Measurements from ENCODE around the gene COL25A1.

The COL25A1 gene

DNA sequence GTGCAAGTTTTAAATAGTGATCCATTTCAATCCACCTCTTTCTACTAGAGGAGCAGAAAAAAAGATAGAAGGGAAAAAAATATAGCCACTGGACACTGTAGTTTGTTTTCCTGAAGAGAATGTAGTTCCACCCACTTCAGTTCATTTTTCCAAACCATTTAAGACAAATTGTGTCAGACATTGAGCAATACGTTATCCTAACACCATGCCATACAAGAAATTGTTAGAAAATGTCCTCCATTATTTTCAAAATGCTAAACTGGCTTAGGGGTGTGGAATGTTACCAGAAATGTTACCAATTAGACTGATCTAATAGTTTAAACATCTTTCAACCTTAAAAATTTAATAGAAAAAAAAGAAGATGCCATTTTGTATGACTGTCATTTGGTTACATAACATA lies 491.0 kb downstream of the COL25A1 start:
- TF ChIP-seq, protein P1, sequence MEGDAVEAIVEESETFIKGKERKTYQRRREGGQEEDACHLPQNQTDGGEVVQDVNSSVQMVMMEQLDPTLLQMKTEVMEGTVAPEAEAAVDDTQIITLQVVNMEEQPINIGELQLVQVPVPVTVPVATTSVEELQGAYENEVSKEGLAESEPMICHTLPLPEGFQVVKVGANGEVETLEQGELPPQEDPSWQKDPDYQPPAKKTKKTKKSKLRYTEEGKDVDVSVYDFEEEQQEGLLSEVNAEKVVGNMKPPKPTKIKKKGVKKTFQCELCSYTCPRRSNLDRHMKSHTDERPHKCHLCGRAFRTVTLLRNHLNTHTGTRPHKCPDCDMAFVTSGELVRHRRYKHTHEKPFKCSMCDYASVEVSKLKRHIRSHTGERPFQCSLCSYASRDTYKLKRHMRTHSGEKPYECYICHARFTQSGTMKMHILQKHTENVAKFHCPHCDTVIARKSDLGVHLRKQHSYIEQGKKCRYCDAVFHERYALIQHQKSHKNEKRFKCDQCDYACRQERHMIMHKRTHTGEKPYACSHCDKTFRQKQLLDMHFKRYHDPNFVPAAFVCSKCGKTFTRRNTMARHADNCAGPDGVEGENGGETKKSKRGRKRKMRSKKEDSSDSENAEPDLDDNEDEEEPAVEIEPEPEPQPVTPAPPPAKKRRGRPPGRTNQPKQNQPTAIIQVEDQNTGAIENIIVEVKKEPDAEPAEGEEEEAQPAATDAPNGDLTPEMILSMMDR (IDR thresholded peaks at IDR 0.05; ENCODE audit: low read depth, low read length): no peak
- H3K4me3 ChIP-seq (ENCODE audit: low read depth, low read length): no peak overlapping the region

- TF ChIP-seq, protein P1 (IDR thresholded peaks at IDR 0.05; ENCODE audit: low read depth, low read length): no peak
- H3K4me3 ChIP-seq (ENCODE audit: low read depth, low read length): no peak overlapping the region
Observed at GRCh38 chr4:108810087-108810486, 492.4 kb downstream of the COL25A1 start.

DNA sequence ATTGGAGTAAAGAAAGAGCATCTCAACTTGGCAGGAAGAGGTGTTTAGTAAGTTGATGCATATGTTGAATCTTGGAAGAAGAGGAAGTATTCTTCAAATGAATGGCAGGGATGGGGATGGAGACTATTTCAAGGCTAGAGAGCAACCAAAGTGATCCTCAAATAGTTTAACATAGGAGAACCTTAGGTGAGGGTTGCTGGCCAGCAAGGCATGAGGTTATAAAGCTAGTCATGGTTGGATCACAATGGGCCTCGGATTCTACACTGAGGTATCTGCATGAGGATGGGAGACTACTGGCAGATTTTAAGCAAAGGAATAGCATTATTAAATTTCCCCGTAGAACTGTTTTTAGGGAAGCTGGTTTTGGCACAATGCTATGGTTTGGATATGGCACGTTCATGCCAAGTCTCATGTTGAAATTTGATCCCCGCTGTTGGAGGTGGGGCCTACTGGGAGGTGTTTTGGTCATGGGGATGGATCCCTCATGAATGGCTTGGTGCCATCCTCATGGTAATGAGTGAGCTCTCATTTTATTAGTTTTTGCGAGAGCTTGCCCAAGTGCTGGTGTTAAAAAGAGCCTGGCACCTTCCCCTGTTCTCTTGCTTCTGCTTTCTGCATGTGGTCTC lies 497.7 kb downstream of the COL25A1 start:
- no peak overlapping the region for H3K4me3 ChIP-seq (ENCODE audit: low read depth, low read length)
- TF ChIP-seq, protein P1 (IDR thresholded peaks at IDR 0.05; ENCODE audit: low read depth, low read length): no peak

DNA sequence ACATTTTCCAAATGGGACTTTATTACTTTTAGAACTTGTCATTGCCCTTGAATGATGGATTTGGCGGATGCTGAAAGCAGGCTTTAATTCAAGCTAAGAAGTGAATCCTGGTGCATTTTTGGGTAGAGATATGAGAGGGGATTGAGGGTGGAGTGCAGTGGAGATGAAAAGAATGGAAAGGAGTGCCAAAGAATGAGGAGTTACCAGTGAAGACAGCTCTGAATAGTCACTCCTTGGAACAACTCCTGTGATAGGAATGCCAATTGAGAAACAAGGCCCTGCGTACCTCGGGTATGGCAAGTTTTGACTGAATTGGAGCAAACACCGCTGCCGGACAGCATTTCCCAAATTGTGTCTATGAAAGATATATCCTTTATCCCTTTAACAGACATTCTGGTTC lies 503.2 kb downstream of the COL25A1 start:
- no peak overlapping the region for H3K4me3 ChIP-seq (ENCODE audit: low read depth, low read length)
- TF ChIP-seq, protein P1 (IDR thresholded peaks at IDR 0.05; ENCODE audit: low read depth, low read length): no peak

- TF ChIP-seq, protein P1 (IDR thresholded peaks at IDR 0.05; ENCODE audit: low read depth, low read length): no peak
- no peak overlapping the region for H3K4me3 ChIP-seq (ENCODE audit: low read depth, low read length)
Observed at GRCh38 chr4:108796173-108796572, 506.3 kb downstream of the COL25A1 start.

GRCh38 chr4:108795733-108796132 lies 506.7 kb downstream of the COL25A1 start:
- H3K4me3 ChIP-seq (ENCODE audit: low read depth, low read length): no peak overlapping the region
- TF ChIP-seq, protein P1 (IDR thresholded peaks at IDR 0.05; ENCODE audit: low read depth, low read length): no peak

DNA sequence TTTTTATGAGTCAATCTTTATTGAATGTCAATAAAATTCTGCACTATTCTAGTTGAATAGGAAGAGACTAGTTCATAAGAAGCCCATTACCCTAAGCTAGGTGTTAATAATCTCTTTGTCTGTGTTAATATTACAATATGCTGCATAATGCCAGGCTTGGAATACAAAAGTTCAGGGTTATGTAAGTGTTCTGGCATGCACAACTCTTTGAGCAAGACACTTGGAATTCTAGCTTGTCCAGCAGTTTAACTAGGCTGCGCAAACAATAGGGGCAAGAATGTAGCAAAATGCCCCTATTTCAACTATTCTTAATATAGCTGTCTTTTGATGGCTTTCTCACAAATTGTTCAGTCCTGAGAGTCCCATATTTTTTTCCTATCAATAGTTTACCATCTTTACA lies 508.3 kb downstream of the COL25A1 start:
- TF ChIP-seq, protein P1 (IDR thresholded peaks at IDR 0.05; ENCODE audit: low read depth, low read length): no peak

More for the DNA sequence above, 508.3 kb downstream of the COL25A1 start:
- no peak overlapping the region for H3K4me3 ChIP-seq (ENCODE audit: low read depth, low read length)
